GM06990 (cell line): Measurements from ENCODE around the gene C19orf81.

Experiments
- DNase-seq: peaks from one replicate; pipeline ENCODE4 v3.0.0-alpha.2; 2011; ENCODE audit not compliant: insufficient read length; ENCODE audit errors: extremely low read depth
- H3K27me3 ChIP-seq: replicated peaks from 2 replicates; pipeline ENCODE4 v1.6.0; 2011; ENCODE audit warnings: low read length; ENCODE audit not compliant: control insufficient read depth, insufficient read depth
- H3K36me3 ChIP-seq: 2 replicates; pipeline ENCODE4 v1.5.1; 2011; ENCODE audit warnings: low read length; ENCODE audit not compliant: control insufficient read depth, insufficient read depth
- H3K4me3 ChIP-seq: replicated peaks from 2 replicates; pipeline ENCODE4 v1.5.1; 2011; ENCODE audit warnings: low read depth, mild to moderate bottlenecking, control low read depth, low read length
- CTCF ChIP-seq: IDR thresholded peaks from 2 replicates; pipeline ENCODE4 v1.5.1; 2011; ENCODE audit warnings: low read length, control low read depth, mild to moderate bottlenecking, inconsistent platforms; ENCODE audit not compliant: insufficient read depth, poor library complexity, severe bottlenecking

Gene C19orf81

GRCh38 chr19:50670102-50670380, 20.8 kb downstream of the C19orf81 start:
- H3K27me3 ChIP-seq = peaks cover 1% of the 10 kb centered on the region
- H3K4me3 ChIP-seq = no peak overlapping the region
- no peak for TF ChIP-seq CTCF
- H3K36me3 ChIP-seq = no peaks in the 10 kb centered on the region
- no peak for DNase-seq

- Histone ChIP-seq H3K36me3 (no peaks in the 10 kb centered on the region), H3K27me3 (peaks cover 1% of the 10 kb centered on the region), H3K4me3 (no peak overlapping the region)
- no peak for TF ChIP-seq CTCF
- DNase-seq = no peak
Observed at GRCh38 chr19:50673118-50673517, 23.9 kb downstream of the C19orf81 start.

GRCh38 chr19:50676625-50677197, 27.5 kb downstream of the C19orf81 start:
- DNase-seq = no peak
- Histone ChIP-seq H3K36me3 (no peaks in the 10 kb centered on the region), H3K27me3 (peaks cover 1% of the 10 kb centered on the region), H3K4me3 (no peak overlapping the region)
- TF ChIP-seq CTCF = no peak

- H3K36me3 ChIP-seq = no peaks in the 10 kb centered on the region
- H3K4me3 ChIP-seq = no peak overlapping the region
- no peak for DNase-seq
- no peak for TF ChIP-seq CTCF
- H3K27me3 ChIP-seq = peaks cover 1% of the 10 kb centered on the region
Observed at GRCh38 chr19:50677636-50678035, 28.4 kb downstream of the C19orf81 start.

- TF ChIP-seq CTCF = no peak
- Histone ChIP-seq H3K4me3 (no peak overlapping the region), H3K27me3 (peaks cover 1% of the 10 kb centered on the region), H3K36me3 (no peaks in the 10 kb centered on the region)
- no peak for DNase-seq
Observed at GRCh38 chr19:50678323-50678722, 29.1 kb downstream of the C19orf81 start.
